CD4-positive, alpha-beta memory T cell (primary cell): ENCODE data around the gene ITPR2. TPM values are rescaled to one million over a fixed set of nuclear protein-coding genes. Genes with fewer than 3 reads are reported as not detected.
"Not testable (repeated sequence)": the region's sequence is repeated elsewhere in the genome, so short reads cannot be mapped to it uniquely, and the experiment has no call there.

Experiments
- CTCF ChIA-PET: fragments of 350-600 bp; sonication (Branson Sonifier 250); formaldehyde crosslinking; loops from one replicate; lab custom pipeline; 2021; ENCODE audit warnings: inconsistent platforms; ENCODE audit not compliant: partially characterized antibody; lab: Charles Lee
- POLR2A ChIA-PET: fragments of 350-600 bp; sonication (Branson Sonifier 250); formaldehyde crosslinking; loops from one replicate; lab custom pipeline; 2021; ENCODE audit not compliant: partially characterized antibody; lab: Charles Lee
- DNase-seq, 5 donors: peaks; one replicate each; pipeline versions ENCODE4 v3.0.0 to v3.0.0-alpha.2; 2020 to 2022; ENCODE audit warnings: mixed read lengths in 1 of 5
- H3K27ac ChIP-seq: one replicate; pipeline ENCODE4 v1.7.0; 2013; ENCODE audit warnings: low read depth, low read length
- H3K27me3 ChIP-seq: 2 replicates; pipeline ENCODE4 v1.7.0; 2013; ENCODE audit warnings: mild to moderate bottlenecking, low read length, moderate library complexity; ENCODE audit not compliant: insufficient read depth
- H3K36me3 ChIP-seq: 2 replicates; pipeline ENCODE4 v1.7.0; 2013; ENCODE audit warnings: mild to moderate bottlenecking, low read length, moderate library complexity; ENCODE audit not compliant: insufficient read depth
- H3K4me1 ChIP-seq: 2 replicates; pipeline ENCODE4 v1.7.0; 2013; ENCODE audit warnings: mild to moderate bottlenecking, low read length, moderate library complexity; ENCODE audit not compliant: insufficient read depth
- H3K4me3 ChIP-seq, 2 donors: one replicate each; pipeline ENCODE4 v1.7.0; 2013; ENCODE audit warnings: low read length in 2 of 2, mild to moderate bottlenecking in 1 of 2
- H3K9me3 ChIP-seq, 2 donors: one replicate each; pipeline ENCODE4 v1.7.0; 2013; ENCODE audit warnings: low read length in 2 of 2, control low read depth in 1 of 2; ENCODE audit not compliant: control insufficient read depth in 1 of 2
- H3K27ac Mint-ChIP-seq, 7 donors: one replicate each; pipeline ENCODE4 v1.8.0; 2020 to 2021; ENCODE audit warnings: mixed read lengths in 7 of 7, mild to moderate bottlenecking in 6 of 7, inconsistent platforms in 3 of 7, moderate library complexity in 3 of 7
- H3K27me3 Mint-ChIP-seq, 2 donors: one replicate each; pipeline ENCODE4 v1.8.0; 2020 to 2021; ENCODE audit warnings: mixed read lengths in 2 of 2
- H3K36me3 Mint-ChIP-seq, 2 donors: one replicate each; pipeline ENCODE4 v1.8.0; 2020 to 2021; ENCODE audit warnings: mixed read lengths in 2 of 2, inconsistent platforms in 1 of 2, mild to moderate bottlenecking in 1 of 2
- H3K4me1 Mint-ChIP-seq, 4 donors: one replicate each; pipeline ENCODE4 v1.8.0; 2020 to 2021; ENCODE audit warnings: mixed read lengths in 4 of 4, mild to moderate bottlenecking in 1 of 4
- H3K4me3 Mint-ChIP-seq, 8 donors: one replicate each; pipeline ENCODE4 v1.8.0; 2020 to 2021; ENCODE audit warnings: mixed read lengths in 8 of 8, mild to moderate bottlenecking in 7 of 8, moderate library complexity in 6 of 8, inconsistent platforms in 3 of 8
- H3K9me3 Mint-ChIP-seq, 8 donors: one replicate each; pipeline ENCODE4 v1.8.0; 2020 to 2021; ENCODE audit warnings: mixed read lengths in 8 of 8, mild to moderate bottlenecking in 5 of 8, inconsistent platforms in 3 of 8, moderate library complexity in 1 of 8
- intact Hi-C: fragments of 100-400 bp; cut with micrococcal nuclease; formaldehyde crosslinking; loops from one replicate; pipeline ENCODE4 v1.15.1; 2023
- polyA plus RNA-seq, 2 donors: library from polyadenylated mRNA; unstranded; fragments of 300-500 nt; fragmentation: Illumina TruSeq; gene quantifications; one replicate each; pipeline ENCODE4 v1.2.3, GENCODE V29; 2021
- total RNA-seq, 2 experiments: library from RNA; stranded (reverse); gene quantifications; one replicate each; pipeline ENCODE4 v1.2.3, GENCODE V29; 2021

ITPR2 gene
- total and polyA plus RNA-seq, 4 experiments from 2014 or later, result 4.7 to 55.6 (median 34.1) TPM

GRCh38 chr12:26520109-26520508 lies 312.9 kb downstream of the ITPR2 start:
- no peaks in the 10 kb centered on the region for H3K36me3 ChIP-seq
- H3K4me1 ChIP-seq, result no peaks in the 10 kb centered on the region
- peak overlapping the region in 3 of 7 donors; percentile 32 to 75 (median 50) for H3K27ac Mint-ChIP-seq
- no peak overlapping the region for H3K4me3 ChIP-seq
- CTCF ChIA-PET, result no interaction called here
- peaks cover 0 to 11% (median 4%) of the 10 kb centered on the region in 8 donors for H3K9me3 Mint-ChIP-seq
- H3K4me3 Mint-ChIP-seq, result no peak overlapping the region
- no peaks in the 10 kb centered on the region for H3K27me3 ChIP-seq
- DNase-seq, result no peak
- H3K36me3 Mint-ChIP-seq, result peaks cover 15 to 30% of the 10 kb centered on the region in 2 donors
- no peak overlapping the region for H3K27ac ChIP-seq
- H3K27me3 Mint-ChIP-seq, result no peaks in the 10 kb centered on the region
- POLR2A ChIA-PET, result no interaction called here
- intact Hi-C loops, result no loop called here
- H3K9me3 ChIP-seq, result peaks cover 0 to 2% of the 10 kb centered on the region in 2 donors
- H3K4me1 Mint-ChIP-seq, result peaks cover 5 to 15% (median 12%) of the 10 kb centered on the region in 4 donors

- H3K27ac Mint-ChIP-seq, result no peak overlapping the region
Observed at GRCh38 chr12:26519462-26519861, 313.5 kb downstream of the ITPR2 start.

GRCh38 chr12:26517320-26517719 lies 315.7 kb downstream of the ITPR2 start:
- H3K27me3 ChIP-seq, DNase-seq, H3K9me3 ChIP-seq, H3K9me3 Mint-ChIP-seq, H3K4me3 Mint-ChIP-seq, H3K27ac ChIP-seq, H3K27me3 Mint-ChIP-seq, H3K4me3 ChIP-seq, H3K4me1 ChIP-seq, intact Hi-C loops, H3K36me3 ChIP-seq, POLR2A ChIA-PET, CTCF ChIA-PET, H3K27ac Mint-ChIP-seq: not testable (repeated sequence)
- peaks cover 10 to 27% of the 10 kb centered on the region in 2 donors for H3K36me3 Mint-ChIP-seq
- H3K4me1 Mint-ChIP-seq, result peaks cover 5 to 19% (median 13%) of the 10 kb centered on the region in 4 donors

More at GRCh38 chr12:26519462-26519861, 313.5 kb downstream of the ITPR2 start:
- ChIA-PET CTCF (no interaction called here), POLR2A (no interaction called here)
- no peaks in the 10 kb centered on the region for H3K27me3 ChIP-seq
- Mint-ChIP-seq H3K4me1 (peaks cover 5 to 15% (median 12%) of the 10 kb centered on the region in 4 donors), H3K36me3 (peaks cover 15 to 31% of the 10 kb centered on the region in 2 donors), H3K4me3 (no peak overlapping the region), H3K9me3 (peaks cover 0 to 8% (median 3%) of the 10 kb centered on the region in 8 donors), H3K27me3 (no peaks in the 10 kb centered on the region)
- no peaks in the 10 kb centered on the region for H3K36me3 ChIP-seq
- no peak overlapping the region for H3K27ac ChIP-seq
- intact Hi-C loops, result no loop called here
- DNase-seq, result no peak
- H3K9me3 ChIP-seq, result no peaks in the 10 kb centered on the region
- H3K4me1 ChIP-seq, result no peaks in the 10 kb centered on the region
- H3K4me3 ChIP-seq, result no peak overlapping the region

GRCh38 chr12:26514364-26514763 lies 318.6 kb downstream of the ITPR2 start:
- POLR2A ChIA-PET, result no interaction called here

GRCh38 chr12:26513363-26514043 lies 319.5 kb downstream of the ITPR2 start:
- Mint-ChIP-seq H3K9me3 (peaks cover 0 to 7% (median 3%) of the 10 kb centered on the region in 8 donors), H3K27ac (peak overlapping the region in 1 of 7 donors; percentile 88), H3K27me3 (no peaks in the 10 kb centered on the region), H3K4me1 (peaks cover 0 to 8% (median 2%) of the 10 kb centered on the region in 4 donors), H3K4me3 (no peak overlapping the region), H3K36me3 (peaks cover 21 to 29% of the 10 kb centered on the region in 2 donors)
- POLR2A ChIA-PET, result no interaction called here
- intact Hi-C loops, result no loop called here
- H3K4me1 ChIP-seq, result no peaks in the 10 kb centered on the region
- no peak overlapping the region for H3K4me3 ChIP-seq
- CTCF ChIA-PET, result interaction anchor here (0.7 kb wide), 1 partner anchor 16 kb away, joined by 4 read pairs; no protein-coding TSS in a partner anchor
- no peaks in the 10 kb centered on the region for H3K27me3 ChIP-seq
- DNase-seq, result no peak
- no peaks in the 10 kb centered on the region for H3K36me3 ChIP-seq
- H3K9me3 ChIP-seq, result no peaks in the 10 kb centered on the region
- H3K27ac ChIP-seq, result no peak overlapping the region

More at GRCh38 chr12:26514364-26514763, 318.6 kb downstream of the ITPR2 start:
- H3K36me3 Mint-ChIP-seq, result peaks cover 17 to 23% of the 10 kb centered on the region in 2 donors
- Histone ChIP-seq H3K4me3 (no peak overlapping the region), H3K4me1 (no peaks in the 10 kb centered on the region), H3K9me3 (no peaks in the 10 kb centered on the region), H3K27ac (no peak overlapping the region), H3K27me3 (no peaks in the 10 kb centered on the region), H3K36me3 (no peaks in the 10 kb centered on the region)
- no peak for DNase-seq
- no peak overlapping the region for H3K4me3 Mint-ChIP-seq
- H3K4me1 Mint-ChIP-seq, result peaks cover 0 to 8% (median 2%) of the 10 kb centered on the region in 4 donors
- H3K27ac Mint-ChIP-seq, result no peak overlapping the region
- intact Hi-C loops, result no loop called here
- peaks cover 0 to 7% (median 3%) of the 10 kb centered on the region in 8 donors for H3K9me3 Mint-ChIP-seq
- H3K27me3 Mint-ChIP-seq, result no peaks in the 10 kb centered on the region
- CTCF ChIA-PET, result no interaction called here

- H3K4me3 Mint-ChIP-seq, result no peak overlapping the region
- H3K27ac Mint-ChIP-seq, result no peak overlapping the region
- H3K27me3 Mint-ChIP-seq, result no peaks in the 10 kb centered on the region
- POLR2A ChIA-PET, result no interaction called here
- CTCF ChIA-PET, result no interaction called here
- Histone ChIP-seq H3K9me3 (no peaks in the 10 kb centered on the region), H3K27ac (no peak overlapping the region), H3K4me3 (no peak overlapping the region), H3K36me3 (no peaks in the 10 kb centered on the region), H3K4me1 (no peaks in the 10 kb centered on the region), H3K27me3 (no peaks in the 10 kb centered on the region)
- peaks cover 15 to 30% of the 10 kb centered on the region in 2 donors for H3K36me3 Mint-ChIP-seq
- intact Hi-C loops, result no loop called here
- DNase-seq, result no peak
- H3K4me1 Mint-ChIP-seq, result peaks cover 0 to 8% (median 2%) of the 10 kb centered on the region in 4 donors
- H3K9me3 Mint-ChIP-seq, result no peaks in the 10 kb centered on the region
Observed at GRCh38 chr12:26512213-26512612, 320.8 kb downstream of the ITPR2 start.

- no peak for DNase-seq
- no peak overlapping the region for H3K4me3 ChIP-seq
- no peak overlapping the region for H3K27ac Mint-ChIP-seq
- no peaks in the 10 kb centered on the region for H3K27me3 ChIP-seq
- intact Hi-C loops, result no loop called here
- ChIA-PET CTCF (interaction anchor here (0.6 kb wide), 1 partner anchor 229 kb away, joined by 3 read pairs; no protein-coding TSS in a partner anchor), POLR2A (no interaction called here)
- H3K36me3 Mint-ChIP-seq, result peaks cover 16 to 32% of the 10 kb centered on the region in 2 donors
- no peak overlapping the region for H3K4me3 Mint-ChIP-seq
- H3K4me1 Mint-ChIP-seq, result peaks cover 0 to 5% (median 2%) of the 10 kb centered on the region in 4 donors
- H3K27ac ChIP-seq, result no peak overlapping the region
- H3K9me3 ChIP-seq, result no peaks in the 10 kb centered on the region
- H3K4me1 ChIP-seq, result no peaks in the 10 kb centered on the region
- no peaks in the 10 kb centered on the region for H3K27me3 Mint-ChIP-seq
- H3K9me3 Mint-ChIP-seq, result no peaks in the 10 kb centered on the region
- no peaks in the 10 kb centered on the region for H3K36me3 ChIP-seq
Observed at GRCh38 chr12:26510354-26510674, 322.7 kb downstream of the ITPR2 start.
